ENCODE results near the gene TLX3.

TLX3 gene

DNA sequence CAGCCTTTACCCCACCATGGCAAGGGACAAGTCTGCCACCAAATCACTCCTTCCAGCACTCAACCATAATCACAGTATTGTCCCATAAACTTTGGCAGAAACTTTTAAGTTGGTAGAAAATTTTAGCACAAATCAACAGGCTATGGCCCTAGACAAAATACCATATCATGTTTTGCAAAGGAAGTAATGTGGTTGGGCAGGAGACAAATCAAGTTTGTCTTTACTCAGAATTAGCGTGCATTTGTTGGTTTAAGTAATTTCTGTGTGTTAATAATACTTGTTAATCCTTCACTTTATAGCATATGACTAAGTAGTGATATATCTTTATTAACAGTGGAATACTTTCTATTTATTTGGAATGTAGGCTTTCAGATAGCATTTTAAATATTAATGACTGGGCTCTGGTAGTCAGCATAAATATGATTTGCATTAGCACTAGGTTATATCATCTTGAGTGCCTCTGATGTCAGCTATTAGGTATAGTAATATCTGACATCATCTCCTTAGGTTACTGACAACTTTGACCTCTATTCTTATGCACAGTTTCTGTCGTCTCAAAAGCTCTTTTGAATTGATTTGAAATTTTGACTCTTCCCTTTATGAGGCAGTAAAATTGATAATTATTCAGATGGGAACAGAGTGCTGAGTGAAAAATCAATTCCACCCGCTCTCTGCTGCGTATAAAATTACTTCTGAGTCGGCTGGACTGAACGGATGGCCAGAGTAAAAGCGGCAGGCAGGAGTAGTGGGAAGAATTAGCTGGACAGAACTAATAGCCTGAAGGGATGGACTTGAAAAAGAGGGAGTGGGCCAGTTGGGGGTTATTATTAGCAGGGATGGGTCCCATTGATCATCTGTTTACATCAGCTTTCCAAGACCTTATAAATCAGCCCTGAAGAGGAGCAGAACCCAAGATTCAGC is 40.1 kb upstream of the TLX3 start:
- no peak for DNase-seq (ENCODE audit: low read depth)
- no peak overlapping the region for H3K4me3 ChIP-seq (ENCODE audit: low read depth, low read length)
- no peak for TF ChIP-seq POLR2A (IDR thresholded peaks at IDR 0.05; ENCODE audit: extremely low read depth, insufficient read length)
- TF ChIP-seq, protein P1, sequence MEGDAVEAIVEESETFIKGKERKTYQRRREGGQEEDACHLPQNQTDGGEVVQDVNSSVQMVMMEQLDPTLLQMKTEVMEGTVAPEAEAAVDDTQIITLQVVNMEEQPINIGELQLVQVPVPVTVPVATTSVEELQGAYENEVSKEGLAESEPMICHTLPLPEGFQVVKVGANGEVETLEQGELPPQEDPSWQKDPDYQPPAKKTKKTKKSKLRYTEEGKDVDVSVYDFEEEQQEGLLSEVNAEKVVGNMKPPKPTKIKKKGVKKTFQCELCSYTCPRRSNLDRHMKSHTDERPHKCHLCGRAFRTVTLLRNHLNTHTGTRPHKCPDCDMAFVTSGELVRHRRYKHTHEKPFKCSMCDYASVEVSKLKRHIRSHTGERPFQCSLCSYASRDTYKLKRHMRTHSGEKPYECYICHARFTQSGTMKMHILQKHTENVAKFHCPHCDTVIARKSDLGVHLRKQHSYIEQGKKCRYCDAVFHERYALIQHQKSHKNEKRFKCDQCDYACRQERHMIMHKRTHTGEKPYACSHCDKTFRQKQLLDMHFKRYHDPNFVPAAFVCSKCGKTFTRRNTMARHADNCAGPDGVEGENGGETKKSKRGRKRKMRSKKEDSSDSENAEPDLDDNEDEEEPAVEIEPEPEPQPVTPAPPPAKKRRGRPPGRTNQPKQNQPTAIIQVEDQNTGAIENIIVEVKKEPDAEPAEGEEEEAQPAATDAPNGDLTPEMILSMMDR (IDR thresholded peaks at IDR 0.05; ENCODE audit: low read depth, low read length): no peak
- TF ChIP-seq MYC (IDR thresholded peaks at IDR 0.05; ENCODE audit: low read depth, low read length): no peak
- TF ChIP-seq, protein P2, sequence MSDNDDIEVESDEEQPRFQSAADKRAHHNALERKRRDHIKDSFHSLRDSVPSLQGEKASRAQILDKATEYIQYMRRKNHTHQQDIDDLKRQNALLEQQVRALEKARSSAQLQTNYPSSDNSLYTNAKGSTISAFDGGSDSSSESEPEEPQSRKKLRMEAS (IDR thresholded peaks at IDR 0.05; ENCODE audit: low read depth, low read length): no peak

DNA sequence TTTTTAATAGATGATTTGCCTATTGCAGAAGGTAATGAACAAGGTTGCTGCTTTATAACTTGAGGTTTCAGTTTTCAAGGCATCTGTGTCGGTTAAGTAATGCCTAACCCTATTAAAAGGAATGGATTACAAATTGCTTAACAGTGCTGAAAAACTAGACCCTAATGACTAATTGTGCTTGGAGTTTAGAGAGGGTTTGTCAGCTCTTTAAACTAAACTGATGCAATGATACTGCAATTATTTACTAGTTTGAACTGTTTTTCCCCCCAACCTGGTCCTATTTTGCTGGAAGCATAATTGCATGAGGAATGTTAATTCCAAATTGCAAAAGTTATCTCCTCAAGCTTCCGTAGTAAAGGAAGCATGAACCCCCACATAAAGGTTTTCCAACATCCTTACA is 39.3 kb upstream of the TLX3 start:
- no peak overlapping the region for H3K4me3 ChIP-seq (ENCODE audit: low read depth, low read length)
- TF ChIP-seq POLR2A (IDR thresholded peaks at IDR 0.05; ENCODE audit: extremely low read depth, insufficient read length) (no peak), MYC (IDR thresholded peaks at IDR 0.05; ENCODE audit: low read depth, low read length) (no peak)
- TF ChIP-seq, protein P2 (IDR thresholded peaks at IDR 0.05; ENCODE audit: low read depth, low read length): no peak
- TF ChIP-seq, protein P1 (IDR thresholded peaks at IDR 0.05; ENCODE audit: low read depth, low read length): no peak
- no peak for DNase-seq (ENCODE audit: low read depth)

DNA sequence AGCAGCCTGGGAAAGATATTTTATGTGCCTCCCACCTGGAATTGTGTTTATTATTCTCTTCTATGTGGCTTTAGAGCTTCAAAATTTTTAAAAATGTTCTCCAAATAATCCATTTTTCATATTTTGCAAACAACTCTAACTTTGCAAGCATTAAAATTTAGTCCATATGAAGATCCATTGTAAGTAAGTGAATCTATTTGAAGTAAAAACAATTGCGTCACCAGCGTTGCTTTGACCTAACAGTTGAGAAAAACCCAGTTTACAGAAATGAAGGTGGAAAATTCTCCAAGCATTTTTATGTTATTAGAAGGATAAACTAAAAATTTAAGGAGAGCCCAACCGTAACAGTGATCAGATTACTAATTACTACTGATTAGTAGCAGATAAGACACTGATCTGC is 38.9 kb upstream of the TLX3 start:
- H3K4me3 ChIP-seq (ENCODE audit: low read depth, low read length): no peak overlapping the region
- no peak for DNase-seq (ENCODE audit: low read depth)
- TF ChIP-seq, protein P2 (IDR thresholded peaks at IDR 0.05; ENCODE audit: low read depth, low read length): no peak
- TF ChIP-seq, protein P1 (IDR thresholded peaks at IDR 0.05; ENCODE audit: low read depth, low read length): no peak
- TF ChIP-seq MYC (IDR thresholded peaks at IDR 0.05; ENCODE audit: low read depth, low read length) (no peak), POLR2A (IDR thresholded peaks at IDR 0.05; ENCODE audit: extremely low read depth, insufficient read length) (no peak)

DNA sequence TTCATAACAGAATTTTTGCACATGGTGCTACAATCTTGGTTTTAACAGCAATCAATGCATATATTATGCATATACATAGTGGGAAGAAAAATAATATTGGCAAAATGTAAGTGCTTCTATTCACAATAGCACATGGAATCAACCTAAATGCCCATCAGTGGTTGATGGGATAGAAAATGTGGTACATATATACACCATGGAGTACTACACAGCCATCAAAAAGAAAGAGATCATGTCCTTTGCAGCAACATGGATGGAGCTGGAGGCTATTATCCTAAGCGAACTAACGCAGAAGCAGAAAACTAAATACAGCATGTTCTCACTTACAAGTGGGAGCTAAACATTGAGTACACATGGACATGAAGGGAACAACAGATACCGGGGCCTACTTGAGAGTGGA is 37.2 kb upstream of the TLX3 start:
- TF ChIP-seq, protein P1 (IDR thresholded peaks at IDR 0.05; ENCODE audit: low read depth, low read length): no peak
- no peak for TF ChIP-seq POLR2A (IDR thresholded peaks at IDR 0.05; ENCODE audit: extremely low read depth, insufficient read length)
- TF ChIP-seq, protein P2 (IDR thresholded peaks at IDR 0.05; ENCODE audit: low read depth, low read length): no peak
- TF ChIP-seq MYC (IDR thresholded peaks at IDR 0.05; ENCODE audit: low read depth, low read length): no peak
- DNase-seq (ENCODE audit: low read depth): no peak
- no peak overlapping the region for H3K4me3 ChIP-seq (ENCODE audit: low read depth, low read length)

DNA sequence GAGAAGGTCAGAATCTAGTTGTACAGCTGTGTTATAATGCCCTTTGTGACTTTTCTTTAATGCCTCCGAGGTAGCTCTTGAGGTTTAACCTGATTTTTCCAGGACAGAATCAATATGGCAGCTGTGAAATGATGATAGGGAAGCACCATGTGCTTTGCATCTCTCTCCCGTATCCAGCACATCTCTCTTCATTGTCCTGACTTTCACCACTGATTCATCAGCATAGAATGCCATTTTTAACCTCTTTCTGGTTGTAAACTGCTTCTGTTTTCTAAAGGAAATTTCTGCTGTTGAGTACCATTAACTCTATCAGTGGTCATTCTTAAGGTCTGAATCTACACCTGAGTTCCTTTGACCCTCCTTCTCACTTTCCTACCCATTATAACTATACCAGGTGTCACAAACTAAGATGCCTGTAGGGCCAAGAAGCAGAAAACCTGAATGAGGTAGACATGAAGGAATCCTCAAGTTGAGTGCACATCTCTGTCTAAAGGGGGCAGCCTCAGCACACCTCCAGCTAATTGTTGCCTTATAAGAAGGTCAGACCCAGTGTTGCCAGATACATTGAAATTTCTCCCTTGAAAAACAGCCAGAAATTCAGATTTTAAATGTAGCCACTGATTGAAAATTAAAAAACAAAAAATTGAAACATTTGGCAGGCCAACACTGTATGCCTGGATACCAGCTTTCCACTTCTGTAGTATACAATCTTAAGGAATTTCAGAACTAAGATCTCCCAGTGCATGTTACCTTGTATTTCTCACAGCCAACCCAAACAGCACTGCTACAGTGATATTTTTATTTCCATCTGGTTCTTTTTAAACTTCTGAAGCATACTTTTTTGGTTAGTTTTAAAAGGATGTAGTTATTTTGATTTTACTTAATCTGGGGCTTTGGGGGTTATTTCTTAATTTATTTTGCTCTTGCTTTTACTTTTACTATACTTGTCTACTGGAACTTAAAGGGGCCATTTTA is 35.8 kb upstream of the TLX3 start:
- no peak overlapping the region for H3K4me3 ChIP-seq (ENCODE audit: low read depth, low read length)
- TF ChIP-seq, protein P1 (IDR thresholded peaks at IDR 0.05; ENCODE audit: low read depth, low read length): peak; percentile 45
- TF ChIP-seq, protein P2 (IDR thresholded peaks at IDR 0.05; ENCODE audit: low read depth, low read length): no peak
- peak; percentile 45 for DNase-seq (ENCODE audit: low read depth)
